Putamen (tissue), 1 donor: ENCODE measurements around the gene GFAP.

Experiments used
- DNase-seq: peaks from one replicate; pipeline ENCODE4 v3.0.0-alpha.2; 2016; ENCODE audit warnings: low spot score

The GFAP gene

DNA sequence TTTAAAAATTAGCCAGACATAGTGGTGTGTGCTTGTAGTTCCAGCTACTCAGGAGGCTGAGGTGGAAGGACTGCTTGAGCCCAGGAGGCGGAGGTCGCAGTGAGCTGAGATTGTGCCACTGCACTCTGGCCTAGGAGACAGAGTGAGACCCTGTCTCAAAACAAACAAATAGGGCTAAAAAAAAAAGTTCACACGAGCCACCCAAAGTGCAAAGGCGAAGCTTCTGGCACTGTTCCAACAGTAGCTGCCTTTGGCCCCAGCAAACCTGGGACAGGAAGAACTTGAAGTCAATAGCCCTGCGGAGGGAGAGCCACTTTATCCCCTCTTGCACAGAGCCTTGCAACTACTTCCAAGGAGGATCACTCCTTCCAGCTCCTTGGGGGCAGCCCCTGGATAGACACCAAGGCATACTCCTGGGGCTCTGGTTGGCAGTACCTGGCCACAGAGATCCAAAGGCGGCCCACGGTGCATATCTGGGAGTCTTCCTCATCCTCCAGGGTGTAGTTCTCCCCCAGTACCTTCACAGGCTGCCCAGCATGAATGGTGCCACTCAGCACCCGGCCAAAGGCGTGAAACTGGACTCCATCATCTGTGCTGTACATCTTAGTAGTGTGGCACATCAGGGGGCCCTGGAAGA is 52.9 kb downstream of the GFAP start:
- no peak for DNase-seq

DNA sequence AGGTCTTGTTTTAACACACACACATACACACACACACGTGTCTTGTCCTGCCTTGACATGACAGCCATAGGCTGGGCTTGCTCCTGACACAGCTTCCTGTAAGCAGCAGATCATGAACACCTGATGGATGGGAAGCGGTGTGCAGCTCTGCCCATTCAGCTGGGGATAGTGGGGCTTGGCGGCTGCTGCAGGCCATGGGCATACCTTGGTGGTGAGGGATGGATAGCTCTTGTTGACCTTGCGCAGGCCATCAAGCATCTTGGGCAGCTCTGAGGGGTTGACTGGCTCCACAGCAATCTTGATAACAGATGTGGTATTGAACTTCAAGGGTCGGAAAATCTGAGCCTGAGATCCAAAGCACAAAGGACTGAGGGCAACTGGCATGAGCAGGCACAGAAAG is 55.6 kb downstream of the GFAP start:
- DNase-seq: no peak

DNA sequence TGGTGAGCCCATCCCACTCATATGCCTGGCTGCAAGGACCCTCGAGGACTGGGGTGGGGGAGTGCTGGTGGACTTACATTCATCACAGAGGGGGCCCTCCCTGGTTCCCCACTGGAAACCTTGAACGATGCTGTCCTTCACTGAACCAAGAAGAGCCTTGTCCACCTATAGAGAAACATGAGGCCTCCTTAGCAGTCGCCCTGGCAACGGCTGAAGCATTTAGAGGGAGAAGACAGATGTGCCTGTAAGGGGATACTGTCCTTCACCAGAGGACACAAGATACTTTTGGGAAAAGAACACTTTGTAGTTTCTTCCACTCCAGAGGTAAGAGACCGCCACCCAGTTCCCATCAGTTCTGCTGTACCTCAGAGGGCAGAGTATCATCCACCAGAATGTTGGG is 61.1 kb downstream of the GFAP start:
- DNase-seq: no peak
